Fibroblast of villous mesenchyme (primary cell): ENCODE results near the gene COL6A5. TPM values are rescaled to one million over a fixed set of nuclear protein-coding genes. Genes with fewer than 3 reads are reported as not detected.

Experiments used
- DNase-seq: peaks from one replicate; pipeline ENCODE4 v3.0.0-alpha.2; 2010; ENCODE audit warnings: low read depth
- H3K4me3 ChIP-seq: 2 replicates; pipeline ENCODE4 v1.5.1; 2011; ENCODE audit warnings: low read depth, mild to moderate bottlenecking, low read length
- CTCF ChIP-seq: IDR thresholded peaks from 2 replicates; pipeline ENCODE4 v1.5.1; 2012; ENCODE audit warnings: low read depth, mild to moderate bottlenecking, low read length; ENCODE audit not compliant: insufficient read depth
- total RNA-seq: library from RNA; depleted of rRNA; stranded (reverse); fragments of >200 nt; gene quantifications from 2 replicates; pipeline ENCODE4 v1.2.3, GENCODE V29; 2012

Gene COL6A5
- total RNA-seq, 1 donor, result under 0.01 TPM

- no peak for TF ChIP-seq CTCF
- no peak overlapping the region for H3K4me3 ChIP-seq
- DNase-seq, result no peak
These were observed 38.0 kb downstream of the COL6A5 start for GRCh38 chr3:130383424-130383823.

GRCh38 chr3:130384476-130385025, 39.1 kb downstream of the COL6A5 start:
- TF ChIP-seq CTCF, result no peak
- H3K4me3 ChIP-seq, result no peak overlapping the region
- DNase-seq, result no peak

GRCh38 chr3:130386604-130387263, 41.3 kb downstream of the COL6A5 start:
- DNase-seq, result peak; percentile 15
- no peak for TF ChIP-seq CTCF
- no peak overlapping the region for H3K4me3 ChIP-seq

- no peak overlapping the region for H3K4me3 ChIP-seq
- DNase-seq, result no peak
- TF ChIP-seq CTCF, result no peak
These were observed 44.4 kb downstream of the COL6A5 start for GRCh38 chr3:130389743-130390478.

- no peak for TF ChIP-seq CTCF
- H3K4me3 ChIP-seq, result no peak overlapping the region
- DNase-seq, result no peak
These were observed 46.8 kb downstream of the COL6A5 start for GRCh38 chr3:130392266-130392665.

- TF ChIP-seq CTCF, result no peak
- no peak overlapping the region for H3K4me3 ChIP-seq
- no peak for DNase-seq
These were observed 48.1 kb downstream of the COL6A5 start for GRCh38 chr3:130393594-130393993.
